K562 (cell line): ENCODE measurements around the gene GKN1. TPM values are rescaled to one million over a fixed set of nuclear protein-coding genes. Genes with fewer than 3 reads are reported as not detected.

Experiments
- ATAC-seq: fragments of 200-7000 bp; cut with Tn5 transposase; 3 replicates; pipeline ENCODE4 v1.9.1; 2020; ENCODE audit warnings: moderate library complexity
- BruUV-seq: library from RNA; stranded (reverse); fragments of 400-500 nt; replicated peaks from 2 replicates; lab custom pipeline; 2021; lab: Mats Ljungman, UMichigan
- CTCF ChIA-PET: fragments of 300-600 bp; formaldehyde crosslinking; extraction: SDS; loops from one replicate; lab custom pipeline; 2021; ENCODE audit warnings: low intra/inter-chr PET ratio; lab: Yijun Ruan, JAX
- POLR2A ChIA-PET: fragments of 300-600, 350-650 bp; sonication (Branson Sonifier 250); formaldehyde crosslinking; extraction: SDS; loops from one replicate; lab custom pipeline; 2021; ENCODE audit warnings: antibody characterized with exemption, inconsistent platforms; lab: Yijun Ruan, JAX
- DNase-seq, 4 experiments: peaks; one replicate each; pipeline versions ENCODE4 v3.0.0 to v3.0.0-alpha.2; 2011 to 2018; ENCODE audit warnings: low spot score in 3 of 4, mixed read lengths in 3 of 4; ENCODE audit errors: extremely low read depth in 1 of 4
- FAIRE-seq: peaks from 2 replicates; lab custom pipeline; 2011; peaks lifted over from hg19 to GRCh38; lab: Jason Lieb, UNC
- H2AFZ ChIP-seq: 2 replicates; pipeline ENCODE4 v1.6.0; 2011; ENCODE audit warnings: low read depth, low read length, control low read depth, inconsistent platforms
- H3K27ac ChIP-seq: fragments of 200-600 bp; 3 replicates; pipeline ENCODE4 v1.8.0; 2011; ENCODE audit warnings: low read depth, mild to moderate bottlenecking, control low read depth, inconsistent platforms, low read length, moderate library complexity, mixed read lengths; ENCODE audit errors: extremely low read depth
- H3K27me3 ChIP-seq, 2 experiments: fragments of 300-600 bp in 1 of 2; 2 replicates in 1 of 2; 3 replicates in 1 of 2; pipeline versions ENCODE4 v1.6.0 to v1.8.0; 2011; ENCODE audit warnings: inconsistent platforms in 2 of 2, low read length in 2 of 2, mild to moderate bottlenecking in 1 of 2, mixed read lengths in 1 of 2, moderate library complexity in 1 of 2; ENCODE audit not compliant: control insufficient read depth in 2 of 2, insufficient read depth in 2 of 2
- H3K36me3 ChIP-seq: fragments of 300-600 bp; 3 replicates; pipeline ENCODE4 v1.8.0; 2011; ENCODE audit warnings: mild to moderate bottlenecking, low read length, inconsistent platforms; ENCODE audit not compliant: control insufficient read depth, insufficient read depth
- H3K4me1 ChIP-seq, 2 experiments: fragments of 200-600 bp in 1 of 2; replicated peaks in 1 of 2; 2 replicates in 1 of 2; 3 replicates in 1 of 2; pipeline versions ENCODE4 v1.5.1 to v1.8.0; 2011; ENCODE audit warnings: inconsistent platforms in 2 of 2, low read length in 2 of 2, mild to moderate bottlenecking in 1 of 2, mixed read lengths in 1 of 2, moderate library complexity in 1 of 2; ENCODE audit not compliant: control insufficient read depth in 2 of 2, insufficient read depth in 2 of 2
- H3K4me2 ChIP-seq: 2 replicates; pipeline ENCODE4 v1.6.1; 2011; ENCODE audit warnings: low read length, control low read depth, inconsistent platforms, mixed read lengths; ENCODE audit not compliant: insufficient read depth
- H3K4me3 ChIP-seq: fragments of 200-600 bp; sonication (generic), shearing (Covaris generic); 2 replicates; pipeline ENCODE4 v1.5.1; 2016; ENCODE audit warnings: control low read depth, inconsistent platforms
- H3K79me2 ChIP-seq: fragments of 200-600 bp; 3 replicates; pipeline ENCODE4 v1.8.0; 2011; ENCODE audit warnings: low read length, inconsistent platforms; ENCODE audit not compliant: control insufficient read depth, insufficient read depth
- H3K9ac ChIP-seq, 2 experiments: 2 replicates each; pipeline versions ENCODE4 v1.6.0 to v1.6.1; 2011; ENCODE audit warnings: low read depth in 2 of 2, low read length in 2 of 2, control low read depth in 1 of 2, inconsistent platforms in 1 of 2, mild to moderate bottlenecking in 1 of 2, mixed read lengths in 1 of 2; ENCODE audit not compliant: insufficient read depth in 1 of 2
- H3K9me1 ChIP-seq: one replicate; pipeline ENCODE4 v1.6.0; 2011; ENCODE audit warnings: inconsistent platforms, mild to moderate bottlenecking, low read length, moderate library complexity; ENCODE audit not compliant: control insufficient read depth, insufficient read depth
- H3K9me3 ChIP-seq: replicated peaks from 2 replicates; pipeline ENCODE4 v1.5.1; 2011; ENCODE audit warnings: low read depth, low read length, inconsistent platforms; ENCODE audit not compliant: control insufficient read depth, insufficient read depth
- H4K20me1 ChIP-seq: replicated peaks from 2 replicates; pipeline ENCODE4 v1.6.1; 2011; ENCODE audit warnings: low read length, inconsistent platforms, mixed read lengths; ENCODE audit not compliant: control insufficient read depth, insufficient read depth
- GABPB1 ChIP-seq: sonication (generic); formaldehyde crosslinking; IDR thresholded peaks from 2 replicates; pipeline ENCODE4 v1.8.0; 2022; ENCODE audit warnings: mild to moderate bottlenecking, missing genetic modification reagents
- LARP7 ChIP-seq: fragments of 450-650 bp; IDR thresholded peaks from 2 replicates; pipeline ENCODE4 v1.6.1; 2016
- NCOA6 ChIP-seq: fragments of 450-650 bp; IDR thresholded peaks from 2 replicates; pipeline ENCODE4 v1.6.1; 2017; ENCODE audit warnings: mild to moderate bottlenecking
- NCOR1 ChIP-seq: fragments of 450-650 bp; IDR thresholded peaks from 2 replicates; pipeline ENCODE4 v1.6.1; 2016; ENCODE audit warnings: mild to moderate bottlenecking, moderate library complexity
- POLR2A ChIP-seq: fragments of 450-650 bp; conservative IDR thresholded peaks from 2 replicates; pipeline ENCODE4 v1.6.1; 2016
- RBM22 ChIP-seq: fragments of 200-400 bp; formaldehyde crosslinking; IDR thresholded peaks from 2 replicates; pipeline ENCODE4 v1.6.1; 2018; ENCODE audit warnings: low read length, low read depth; ENCODE audit not compliant: poor library complexity, severe bottlenecking
- TEAD4 ChIP-seq, 2 experiments: sonication (generic) in 1 of 2; formaldehyde crosslinking in 1 of 2; IDR thresholded peaks; 2 replicates each; pipeline versions ENCODE4 v1.6.1 to v1.8.0; 2012 to 2022; ENCODE audit warnings: borderline replicate concordance in 1 of 2, inconsistent platforms in 1 of 2, low read length in 1 of 2, mild to moderate bottlenecking in 1 of 2, missing genetic modification reagents in 1 of 2
- ZNF12 ChIP-seq: sonication (generic); formaldehyde crosslinking; IDR thresholded peaks from 2 replicates; pipeline ENCODE4 v1.4.0; 2020; ENCODE audit warnings: mild to moderate bottlenecking, missing genetic modification reagents
- ZNF347 ChIP-seq: fragments of 450-650 bp; formaldehyde crosslinking; IDR thresholded peaks from 2 replicates; pipeline ENCODE4 v1.4.0; 2020; ENCODE audit warnings: low read depth, mild to moderate bottlenecking, moderate library complexity
- WGBS: fragments of 100-300 bp; shearing (Covaris generic); methylation state at CpG from one replicate; pipeline ENCODE4 v1.1.6; 2016; ENCODE audit warnings: low coverage, mixed read lengths; ENCODE audit not compliant: insufficient coverage; ENCODE audit errors: missing lambda C conversion rate; 5-methylcytosine and 5-hydroxymethylcytosine counted together
- in situ Hi-C: fragments of 300-500 bp; cut with MboI; formaldehyde crosslinking; loops from 4 replicates; pipeline ENCODE4 v1.15.0; 2018; ENCODE audit warnings: inconsistent platforms, mixed read lengths
- intact Hi-C: fragments of 100-400 bp; cut with micrococcal nuclease; formaldehyde crosslinking; loops from 2 replicates; pipeline ENCODE4 v1.14.2; 2022
- polyA plus RNA-seq, 8 experiments: library from polyadenylated mRNA; depleted of rRNA in 4 of 8; stranded (reverse) in 5 of 8; unstranded in 3 of 8; fragments of >200 nt; fragmentation: Nextera tagmentation in 2 of 8; fragmentation: Illumina TruSeq in 1 of 8; extraction: Ambion mirVana in 2 of 8; extraction: Trizol in 1 of 8; gene quantifications; 2 replicates each; pipeline versions ENCODE4 v1.2.1 to v1.2.3, GENCODE V29; 2011 to 2014; ENCODE audit warnings: inconsistent platforms in 1 of 8, missing spikeins in 1 of 8
- total RNA-seq, 7 experiments: library from RNA; depleted of rRNA in 6 of 7; stranded (reverse); fragments of >200 nt in 6 of 7; fragmentation: Illumina TruSeq in 2 of 7; extraction: Trizol in 2 of 7; gene quantifications; 2 replicates each; pipeline versions ENCODE4 v1.2.1 to v1.2.3, GENCODE V29; 2011 to 2021; ENCODE audit warnings: low replicate concordance in 1 of 7
- TF ChIP-seq, protein P1 (sequence below): fragments of 150-350 bp; conservative IDR thresholded peaks from 2 replicates; pipeline ENCODE4 v1.6.1; 2014; ENCODE audit warnings: low read length
- TF ChIP-seq, protein P2 (sequence below): fragments of 250-450 bp; sonication (Bioruptor Pico); IDR thresholded peaks from 2 replicates; pipeline ENCODE4 v1.5.0; 2021
- TF ChIP-seq, protein P3 (sequence below): fragments of 450-650 bp; IDR thresholded peaks from 2 replicates; pipeline ENCODE4 v1.6.1; 2016

GKN1 gene
- total and polyA plus RNA-seq, 9 of the 15 experiments (the other 6 are each of a cell fraction or from before 2014, with no cell fraction given) = not detected

DNA sequence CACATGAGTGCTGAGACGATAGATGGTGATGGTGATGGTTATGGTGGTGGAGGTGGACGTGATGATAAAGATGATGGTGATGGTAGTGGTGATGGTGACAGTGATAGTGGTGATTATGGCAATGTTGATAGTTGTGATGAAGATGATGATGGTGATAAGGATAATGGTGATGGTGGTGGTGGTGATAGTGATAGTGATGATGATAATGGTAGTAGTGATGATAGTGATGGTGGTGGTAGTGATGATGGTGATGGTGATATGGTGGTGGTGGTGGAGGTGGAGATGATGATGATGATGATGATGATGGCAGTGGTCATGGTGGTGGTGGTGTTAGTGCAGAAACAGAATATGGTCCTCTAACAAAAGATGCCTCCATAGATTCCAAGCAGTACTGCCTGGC, 48.8 kb downstream of the GKN1 start:
- Histone ChIP-seq H3K4me3 (no peak overlapping the region), H3K27ac (no peak overlapping the region), H2AFZ (no peak overlapping the region), H3K9me1 (no peaks in the 10 kb centered on the region), H3K4me1 (no peaks in the 10 kb centered on the region), H3K9me3 (no peaks in the 10 kb centered on the region), H4K20me1 (no peaks in the 10 kb centered on the region; the same call in 1 of the 2 replicates), H3K4me2 (no peak overlapping the region), H3K79me2 (no peaks in the 10 kb centered on the region), H3K36me3 (no peaks in the 10 kb centered on the region), H3K9ac (no peak overlapping the region), H3K27me3 (peaks cover 3 to 4% of the 10 kb centered on the region in 2 experiments; a peak in 1 of 5 replicates)
- 0% methylated on average over 2 of the region's 2 CpGs for WGBS
- intact Hi-C loops (loop anchor here (10.0 kb wide), 3 partner anchors 182 to 692 kb away; no protein-coding TSS in a partner anchor), in situ Hi-C loops (no loop called here)
- ChIA-PET CTCF (no interaction called here), POLR2A (no interaction called here)
- DNase-seq (no peak), ATAC-seq (no peak), FAIRE-seq (no peak)
- BruUV-seq = no TSS peak
- no peak for TF ChIP-seq TEAD4 (IDR thresholded peaks at IDR 0.05; ENCODE audit: low read length)
- no peak for TF ChIP-seq TEAD4 (CRISPR knock-in tag; IDR thresholded peaks at IDR 0.05; ENCODE audit: borderline replicate concordance)
- no peak for TF ChIP-seq POLR2A
- no peak for TF ChIP-seq ZNF12
- TF ChIP-seq GABPB1 (CRISPR knock-in tag) = no peak
- TF ChIP-seq LARP7 = no peak
- TF ChIP-seq, protein P1, sequence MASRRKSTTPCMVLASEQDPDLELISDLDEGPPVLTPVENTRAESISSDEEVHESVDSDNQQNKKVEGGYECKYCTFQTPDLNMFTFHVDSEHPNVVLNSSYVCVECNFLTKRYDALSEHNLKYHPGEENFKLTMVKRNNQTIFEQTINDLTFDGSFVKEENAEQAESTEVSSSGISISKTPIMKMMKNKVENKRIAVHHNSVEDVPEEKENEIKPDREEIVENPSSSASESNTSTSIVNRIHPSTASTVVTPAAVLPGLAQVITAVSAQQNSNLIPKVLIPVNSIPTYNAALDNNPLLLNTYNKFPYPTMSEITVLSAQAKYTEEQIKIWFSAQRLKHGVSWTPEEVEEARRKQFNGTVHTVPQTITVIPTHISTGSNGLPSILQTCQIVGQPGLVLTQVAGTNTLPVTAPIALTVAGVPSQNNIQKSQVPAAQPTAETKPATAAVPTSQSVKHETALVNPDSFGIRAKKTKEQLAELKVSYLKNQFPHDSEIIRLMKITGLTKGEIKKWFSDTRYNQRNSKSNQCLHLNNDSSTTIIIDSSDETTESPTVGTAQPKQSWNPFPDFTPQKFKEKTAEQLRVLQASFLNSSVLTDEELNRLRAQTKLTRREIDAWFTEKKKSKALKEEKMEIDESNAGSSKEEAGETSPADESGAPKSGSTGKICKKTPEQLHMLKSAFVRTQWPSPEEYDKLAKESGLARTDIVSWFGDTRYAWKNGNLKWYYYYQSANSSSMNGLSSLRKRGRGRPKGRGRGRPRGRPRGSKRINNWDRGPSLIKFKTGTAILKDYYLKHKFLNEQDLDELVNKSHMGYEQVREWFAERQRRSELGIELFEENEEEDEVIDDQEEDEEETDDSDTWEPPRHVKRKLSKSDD = no peak
- TF ChIP-seq RBM22 = no peak
- TF ChIP-seq NCOA6 = no peak
- no peak for TF ChIP-seq NCOR1
- TF ChIP-seq, protein P2, sequence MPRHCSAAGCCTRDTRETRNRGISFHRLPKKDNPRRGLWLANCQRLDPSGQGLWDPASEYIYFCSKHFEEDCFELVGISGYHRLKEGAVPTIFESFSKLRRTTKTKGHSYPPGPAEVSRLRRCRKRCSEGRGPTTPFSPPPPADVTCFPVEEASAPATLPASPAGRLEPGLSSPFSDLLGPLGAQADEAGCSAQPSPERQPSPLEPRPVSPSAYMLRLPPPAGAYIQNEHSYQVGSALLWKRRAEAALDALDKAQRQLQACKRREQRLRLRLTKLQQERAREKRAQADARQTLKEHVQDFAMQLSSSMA = no peak
- TF ChIP-seq, protein P3, sequence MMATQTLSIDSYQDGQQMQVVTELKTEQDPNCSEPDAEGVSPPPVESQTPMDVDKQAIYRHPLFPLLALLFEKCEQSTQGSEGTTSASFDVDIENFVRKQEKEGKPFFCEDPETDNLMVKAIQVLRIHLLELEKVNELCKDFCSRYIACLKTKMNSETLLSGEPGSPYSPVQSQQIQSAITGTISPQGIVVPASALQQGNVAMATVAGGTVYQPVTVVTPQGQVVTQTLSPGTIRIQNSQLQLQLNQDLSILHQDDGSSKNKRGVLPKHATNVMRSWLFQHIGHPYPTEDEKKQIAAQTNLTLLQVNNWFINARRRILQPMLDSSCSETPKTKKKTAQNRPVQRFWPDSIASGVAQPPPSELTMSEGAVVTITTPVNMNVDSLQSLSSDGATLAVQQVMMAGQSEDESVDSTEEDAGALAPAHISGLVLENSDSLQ = no peak
- no peak for TF ChIP-seq ZNF347
